ENCODE data around the gene LMAN1L.

GRCh38 chr15:74799856-74800558 lies 12.6 kb upstream of the LMAN1L start:
- TF ChIP-seq CTCF (IDR thresholded peaks at IDR 0.05) = peak; percentile 97 to 99 (median 98)
- peak; percentile 32 for TF ChIP-seq POLR2A (IDR thresholded peaks at IDR 0.05)
